Endothelial cell of umbilical vein (primary cell): Measurements from ENCODE around the gene PPA2. TPM values are rescaled to one million over a fixed set of nuclear protein-coding genes. Genes with fewer than 3 reads are reported as not detected.

Experiments used
- BruUV-seq: library from RNA; stranded (reverse); fragments of 400-500 nt; replicated peaks from 2 replicates; lab custom pipeline; 2021; lab: Mats Ljungman, UMichigan
- CTCF ChIA-PET: fragments of 300-600, 350-600 bp; sonication (Branson Sonifier 250); formaldehyde crosslinking; loops from one replicate; lab custom pipeline; 2021; ENCODE audit warnings: antibody characterized with exemption, inconsistent platforms; lab: Charles Lee
- POLR2A ChIA-PET: fragments of 300-600, 350-600 bp; sonication (Branson Sonifier 250); formaldehyde crosslinking; loops from one replicate; lab custom pipeline; 2021; ENCODE audit warnings: antibody characterized with exemption, inconsistent platforms; lab: Charles Lee
- DNase-seq: peaks from one replicate; pipeline ENCODE4 v3.0.0-alpha.2; 2011; ENCODE audit warnings: low read depth, low spot score
- FAIRE-seq: peaks from 2 replicates; lab custom pipeline; 2011; peaks lifted over from hg19 to GRCh38; lab: Jason Lieb, UNC
- H2AFZ ChIP-seq: 2 replicates; pipeline ENCODE4 v1.6.0; 2012; ENCODE audit warnings: low read depth, low read length, control low read depth, inconsistent platforms
- H3K27ac ChIP-seq: 2 replicates; pipeline ENCODE4 v1.5.1; 2011; ENCODE audit warnings: low read depth, mild to moderate bottlenecking, control low read depth, low read length, moderate library complexity; ENCODE audit not compliant: insufficient read depth
- H3K27me3 ChIP-seq, 2 experiments: 2 replicates each; pipeline versions ENCODE4 v1.6.0 to v1.6.1; 2011; ENCODE audit warnings: low read length in 2 of 2, mixed read lengths in 1 of 2; ENCODE audit not compliant: control insufficient read depth in 2 of 2, insufficient read depth in 2 of 2
- H3K36me3 ChIP-seq, 2 experiments: 2 replicates in 1 of 2; 3 replicates in 1 of 2; pipeline ENCODE4 v1.5.1; 2011; ENCODE audit warnings: low read length in 2 of 2, mild to moderate bottlenecking in 1 of 2, moderate library complexity in 1 of 2; ENCODE audit not compliant: control insufficient read depth in 2 of 2, insufficient read depth in 2 of 2; ENCODE audit errors: extremely low read depth in 1 of 2
- H3K4me1 ChIP-seq: 3 replicates; pipeline ENCODE4 v1.5.1; 2011; ENCODE audit warnings: mild to moderate bottlenecking, low read length; ENCODE audit not compliant: control insufficient read depth, insufficient read depth; ENCODE audit errors: extremely low read depth
- H3K4me2 ChIP-seq: 2 replicates; pipeline ENCODE4 v1.6.1; 2011; ENCODE audit warnings: low read length, control low read depth, mixed read lengths; ENCODE audit not compliant: insufficient read depth
- H3K4me3 ChIP-seq, 3 experiments: fragments of 200-600 bp in 1 of 3; sonication (generic), shearing (Covaris generic) in 1 of 3; replicated peaks in 1 of 3; 2 replicates each; pipeline ENCODE4 v1.5.1; 2011 to 2016; ENCODE audit warnings: control low read depth in 3 of 3, low read length in 3 of 3, mild to moderate bottlenecking in 2 of 3, inconsistent platforms in 1 of 3, low read depth in 1 of 3, moderate library complexity in 1 of 3; ENCODE audit not compliant: insufficient read depth in 1 of 3
- H3K79me2 ChIP-seq: 2 replicates; pipeline ENCODE4 v1.6.0; 2012; ENCODE audit warnings: low read length, inconsistent platforms; ENCODE audit not compliant: control insufficient read depth, insufficient read depth
- H3K9ac ChIP-seq: replicated peaks from 2 replicates; pipeline ENCODE3; 2011; ENCODE audit warnings: low read length, control low read depth; ENCODE audit not compliant: insufficient read depth; ENCODE audit errors: extremely low read depth
- H3K9me1 ChIP-seq: replicated peaks from 3 replicates; pipeline ENCODE4 v1.6.0; 2011; ENCODE audit warnings: mild to moderate bottlenecking, low read length; ENCODE audit not compliant: control insufficient read depth, insufficient read depth; ENCODE audit errors: extremely low read depth
- H3K9me3 ChIP-seq: replicated peaks from 2 replicates; pipeline ENCODE4 v1.5.1; 2012; ENCODE audit warnings: low read length, inconsistent platforms; ENCODE audit not compliant: control insufficient read depth, insufficient read depth
- H4K20me1 ChIP-seq: replicated peaks from 2 replicates; pipeline ENCODE3; 2011; ENCODE audit warnings: mild to moderate bottlenecking, low read length; ENCODE audit not compliant: control insufficient read depth, insufficient read depth; ENCODE audit errors: extremely low read depth
- FOS ChIP-seq: IDR thresholded peaks from 2 replicates; pipeline ENCODE4 v1.6.1; 2011; ENCODE audit warnings: mild to moderate bottlenecking, low read length, moderate library complexity, borderline replicate concordance; ENCODE audit not compliant: insufficient read depth
- JUN ChIP-seq: IDR thresholded peaks from 2 replicates; pipeline ENCODE4 v1.6.1; 2011; ENCODE audit warnings: borderline replicate concordance, low read depth; ENCODE audit not compliant: insufficient read length, insufficient read depth
- MYC ChIP-seq: IDR thresholded peaks from one replicate; pipeline ENCODE4 v1.6.1; 2011; ENCODE audit warnings: mild to moderate bottlenecking, low read depth, low read length
- POLR2A ChIP-seq: IDR thresholded peaks from 2 replicates; pipeline ENCODE4 v1.6.1; 2012; ENCODE audit warnings: low read depth, mild to moderate bottlenecking, control low read depth, low read length
- POLR2AphosphoS5 ChIP-seq: IDR thresholded peaks from 2 replicates; pipeline ENCODE4 v1.6.1; 2012; ENCODE audit warnings: low read depth, mild to moderate bottlenecking, control low read depth, low read length, moderate library complexity; ENCODE audit not compliant: insufficient read depth
- dilution Hi-C: fragments of 300-500 bp; cut with MboI; formaldehyde crosslinking; loops from one replicate; pipeline ENCODE4 v1.15.0; 2019; ENCODE audit warnings: low sequenced_read_pairs; ENCODE audit not compliant: extremely low pct_ligation_motif_present
- intact Hi-C: fragments of 100-400 bp; cut with micrococcal nuclease; formaldehyde crosslinking; loops from one replicate; pipeline ENCODE4 v1.10.0; 2022
- polyA plus RNA-seq, 4 experiments: library from polyadenylated mRNA; depleted of rRNA in 3 of 4; stranded (reverse) in 3 of 4; unstranded in 1 of 4; fragments of >200 nt; gene quantifications; 2 replicates each; pipeline versions ENCODE4 v1.2.1 to v1.2.3, GENCODE V29; 2011 to 2012; ENCODE audit warnings: missing spikeins in 1 of 4
- total RNA-seq: library from RNA; stranded (reverse); gene quantifications from 2 replicates; pipeline ENCODE4 v1.2.3, GENCODE V29; 2021
- TF ChIP-seq, protein P1 (sequence below), 2 donors: IDR thresholded peaks; 1 replicate in 1 of 2; 2 replicates in 1 of 2; pipeline ENCODE4 v1.5.1; 2011; ENCODE audit warnings: low read length in 2 of 2, mild to moderate bottlenecking in 2 of 2, moderate library complexity in 2 of 2, control low read depth in 1 of 2, inconsistent platforms in 1 of 2, low read depth in 1 of 2; ENCODE audit not compliant: insufficient read depth in 1 of 2; ENCODE audit errors: extremely low read depth in 1 of 2
- TF ChIP-seq, protein P2 (sequence below): IDR thresholded peaks from 2 replicates; pipeline ENCODE4 v1.6.1; 2011; ENCODE audit not compliant: insufficient read depth, insufficient read length

PPA2 gene
- total and polyA plus RNA-seq, 2 donors (not counting 3 experiments of a cell fraction or from before 2014, with no cell fraction given): 30.4 to 58.7 TPM

DNA sequence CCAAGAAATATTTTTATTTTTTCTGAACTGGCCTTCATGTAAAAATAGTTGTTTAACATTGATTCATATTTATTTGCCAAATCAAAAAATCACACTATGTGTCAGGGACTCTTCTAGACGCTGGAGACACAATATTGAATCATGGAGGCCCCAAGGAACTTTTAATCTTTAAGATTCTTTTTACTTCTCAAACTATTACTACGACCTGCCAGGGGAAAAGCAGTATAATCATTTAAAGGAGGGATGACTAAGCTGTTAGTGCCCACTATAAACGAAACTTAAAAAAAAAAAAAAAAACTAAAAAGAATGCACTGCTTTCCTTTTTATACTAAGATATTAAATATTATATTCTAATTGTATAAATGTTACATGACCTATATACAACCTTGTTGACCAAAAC, 84.7 kb downstream of the PPA2 start:
- Histone ChIP-seq H3K9me1 (no peaks in the 10 kb centered on the region), H3K9me3 (no peaks in the 10 kb centered on the region), H3K27me3 (no peaks in the 10 kb centered on the region), H3K79me2 (no peaks in the 10 kb centered on the region), H3K4me3 (no peak overlapping the region), H3K4me2 (no peak overlapping the region), H4K20me1 (no peaks in the 10 kb centered on the region), H3K27ac (no peak overlapping the region), H3K9ac (no peak overlapping the region), H3K4me1 (peaks cover 10% of the 10 kb centered on the region), H3K36me3 (no peaks in the 10 kb centered on the region), H2AFZ (no peak overlapping the region)
- POLR2A ChIA-PET: no interaction called here
- BruUV-seq: no TSS peak
- intact Hi-C loops: no loop called here
- DNase-seq: no peak
- dilution Hi-C loops: no loop called here
- TF ChIP-seq, protein P1, sequence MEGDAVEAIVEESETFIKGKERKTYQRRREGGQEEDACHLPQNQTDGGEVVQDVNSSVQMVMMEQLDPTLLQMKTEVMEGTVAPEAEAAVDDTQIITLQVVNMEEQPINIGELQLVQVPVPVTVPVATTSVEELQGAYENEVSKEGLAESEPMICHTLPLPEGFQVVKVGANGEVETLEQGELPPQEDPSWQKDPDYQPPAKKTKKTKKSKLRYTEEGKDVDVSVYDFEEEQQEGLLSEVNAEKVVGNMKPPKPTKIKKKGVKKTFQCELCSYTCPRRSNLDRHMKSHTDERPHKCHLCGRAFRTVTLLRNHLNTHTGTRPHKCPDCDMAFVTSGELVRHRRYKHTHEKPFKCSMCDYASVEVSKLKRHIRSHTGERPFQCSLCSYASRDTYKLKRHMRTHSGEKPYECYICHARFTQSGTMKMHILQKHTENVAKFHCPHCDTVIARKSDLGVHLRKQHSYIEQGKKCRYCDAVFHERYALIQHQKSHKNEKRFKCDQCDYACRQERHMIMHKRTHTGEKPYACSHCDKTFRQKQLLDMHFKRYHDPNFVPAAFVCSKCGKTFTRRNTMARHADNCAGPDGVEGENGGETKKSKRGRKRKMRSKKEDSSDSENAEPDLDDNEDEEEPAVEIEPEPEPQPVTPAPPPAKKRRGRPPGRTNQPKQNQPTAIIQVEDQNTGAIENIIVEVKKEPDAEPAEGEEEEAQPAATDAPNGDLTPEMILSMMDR (IDR thresholded peaks at IDR 0.05; ENCODE audit: extremely low read depth in 1 of 2, insufficient read depth in 1 of 2, low read depth in 1 of 2, low read length in 2 of 2): no peak
- TF ChIP-seq, protein P2, sequence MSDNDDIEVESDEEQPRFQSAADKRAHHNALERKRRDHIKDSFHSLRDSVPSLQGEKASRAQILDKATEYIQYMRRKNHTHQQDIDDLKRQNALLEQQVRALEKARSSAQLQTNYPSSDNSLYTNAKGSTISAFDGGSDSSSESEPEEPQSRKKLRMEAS: no peak
- CTCF ChIA-PET: interaction anchor here (0.6 kb wide), 1 partner anchor 112 kb away, joined by 4 read pairs; no protein-coding TSS in a partner anchor
- no peak for FAIRE-seq

DNA sequence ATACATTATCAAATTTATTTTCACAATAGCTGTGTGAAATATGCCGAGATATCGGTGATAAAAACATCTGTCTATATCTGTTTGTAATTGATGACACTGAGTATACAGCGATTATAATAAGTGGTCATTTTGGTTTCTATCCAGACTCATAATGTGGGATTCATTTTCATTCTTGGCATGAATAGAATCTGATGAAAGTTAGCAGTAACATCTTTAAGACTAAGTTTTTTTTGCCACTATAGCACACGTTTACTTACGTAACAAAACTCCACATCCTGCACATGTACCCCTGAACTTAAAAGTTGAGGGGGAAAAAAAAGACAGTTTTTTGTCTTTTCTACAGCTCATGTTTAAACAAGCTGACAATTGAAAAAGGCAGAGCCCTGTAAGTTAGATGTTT, 86.4 kb downstream of the PPA2 start:
- no peaks in the 10 kb centered on the region for H3K27me3 ChIP-seq
- no peaks in the 10 kb centered on the region for H3K9me1 ChIP-seq
- no peaks in the 10 kb centered on the region for H3K9me3 ChIP-seq
- H3K27ac ChIP-seq: no peak overlapping the region
- BruUV-seq: no TSS peak
- intact Hi-C loops (no loop called here), dilution Hi-C loops (no loop called here)
- H4K20me1 ChIP-seq: no peaks in the 10 kb centered on the region
- ChIA-PET CTCF (interaction anchor here (0.7 to 1.8 kb wide), 3 partner anchors 9 to 12 kb away, joined by 4 read pairs; no protein-coding TSS in a partner anchor), POLR2A (no interaction called here)
- H3K4me1 ChIP-seq: peaks cover 10% of the 10 kb centered on the region
- FAIRE-seq (no peak), DNase-seq (no peak)
- peaks cover 0 to 2% of the 10 kb centered on the region in 2 experiments for H3K36me3 ChIP-seq
- no peak overlapping the region for H3K4me2 ChIP-seq
- no peak overlapping the region for H2AFZ ChIP-seq
- no peak for TF ChIP-seq FOS
- no peak for TF ChIP-seq POLR2A
- no peak for TF ChIP-seq JUN
- no peak for TF ChIP-seq MYC
- TF ChIP-seq, protein P2: no peak
- TF ChIP-seq, protein P1 (IDR thresholded peaks at IDR 0.05; ENCODE audit: extremely low read depth in 1 of 2, insufficient read depth in 1 of 2, low read depth in 1 of 2, low read length in 2 of 2): no peak
- no peak for TF ChIP-seq POLR2AphosphoS5
- H3K9ac ChIP-seq: no peak overlapping the region
- H3K79me2 ChIP-seq: no peaks in the 10 kb centered on the region
- H3K4me3 ChIP-seq: no peak overlapping the region
